GM15510 (cell line): ENCODE data around the gene SULT1C2.

Source experiments
- POLR2A ChIP-seq: IDR thresholded peaks from 3 replicates; pipeline ENCODE4 v1.6.1; 2011; ENCODE audit warnings: borderline replicate concordance; ENCODE audit not compliant: insufficient read length; ENCODE audit errors: extremely low read depth

Gene SULT1C2

DNA sequence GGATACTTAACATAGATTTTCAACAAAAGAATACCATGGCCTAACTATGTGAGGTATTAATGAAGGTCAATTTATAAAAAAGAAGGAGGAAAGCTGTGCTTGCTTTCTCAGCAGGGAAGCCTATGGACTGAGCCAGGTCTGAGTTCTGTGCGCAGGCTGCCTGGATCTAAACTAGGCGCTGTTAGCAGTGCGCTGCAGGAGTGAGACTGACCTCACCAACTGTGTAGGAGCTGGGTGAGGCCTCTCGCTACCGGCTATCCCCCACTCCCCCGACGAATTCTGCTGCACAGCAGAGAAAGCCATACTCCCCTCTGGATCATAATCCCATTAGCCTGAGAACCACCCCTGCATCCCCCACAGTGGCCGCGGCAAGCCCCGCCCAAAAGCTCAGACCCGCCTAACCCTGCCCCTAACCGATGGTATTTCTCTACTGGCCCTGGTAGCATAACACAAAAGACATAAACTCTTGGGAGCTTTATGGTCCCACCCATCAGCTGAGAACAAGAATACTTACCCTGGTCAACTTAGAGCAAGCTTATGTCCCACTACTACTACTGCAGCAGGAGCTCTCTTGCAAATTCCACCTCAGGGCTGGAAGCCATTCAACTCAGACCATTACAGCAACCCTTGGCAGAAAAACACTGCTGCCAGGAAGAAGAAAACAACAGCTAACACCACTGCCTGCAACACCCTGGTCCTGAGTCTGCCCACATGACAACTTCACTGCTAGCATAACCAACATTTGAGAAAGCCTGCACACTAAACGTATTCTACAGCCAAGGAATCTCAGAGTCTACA is 28.0 kb downstream of the SULT1C2 start:
- no peak for TF ChIP-seq POLR2A

GRCh38 chr2:108320326-108320922 is 31.7 kb downstream of the SULT1C2 start:
- TF ChIP-seq POLR2A = no peak

- TF ChIP-seq POLR2A = no peak
Measured at GRCh38 chr2:108323619-108324018, 34.9 kb downstream of the SULT1C2 start.

- TF ChIP-seq POLR2A = no peak
Measured at GRCh38 chr2:108324531-108325255, 36.0 kb downstream of the SULT1C2 start.

GRCh38 chr2:108325756-108326155 is 37.1 kb downstream of the SULT1C2 start:
- no peak for TF ChIP-seq POLR2A

GRCh38 chr2:108329771-108330170 is 41.1 kb downstream of the SULT1C2 start:
- no peak for TF ChIP-seq POLR2A

GRCh38 chr2:108330979-108331378 is 42.3 kb downstream of the SULT1C2 start:
- no peak for TF ChIP-seq POLR2A

- no peak for TF ChIP-seq POLR2A
Measured at GRCh38 chr2:108345951-108346350, 57.3 kb downstream of the SULT1C2 start.

DNA sequence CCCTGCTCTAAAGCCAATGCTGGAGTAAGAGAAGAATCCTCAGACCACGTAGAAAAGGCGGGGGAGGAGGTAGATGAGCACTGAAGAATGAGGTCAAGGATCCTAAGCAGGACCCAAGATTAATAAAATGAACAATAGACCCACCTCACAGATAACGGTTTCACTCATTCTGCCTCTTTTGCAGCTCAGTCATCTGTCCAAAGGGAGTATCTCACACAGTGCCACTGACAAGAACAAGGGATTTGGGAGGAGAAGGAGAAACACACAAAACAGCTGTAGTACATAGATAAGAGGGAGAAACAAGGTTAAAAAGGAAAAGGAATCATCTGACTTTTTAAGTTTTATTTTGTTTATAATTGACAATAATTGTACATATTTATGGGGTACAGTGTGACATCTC is 58.1 kb downstream of the SULT1C2 start:
- TF ChIP-seq POLR2A = no peak

DNA sequence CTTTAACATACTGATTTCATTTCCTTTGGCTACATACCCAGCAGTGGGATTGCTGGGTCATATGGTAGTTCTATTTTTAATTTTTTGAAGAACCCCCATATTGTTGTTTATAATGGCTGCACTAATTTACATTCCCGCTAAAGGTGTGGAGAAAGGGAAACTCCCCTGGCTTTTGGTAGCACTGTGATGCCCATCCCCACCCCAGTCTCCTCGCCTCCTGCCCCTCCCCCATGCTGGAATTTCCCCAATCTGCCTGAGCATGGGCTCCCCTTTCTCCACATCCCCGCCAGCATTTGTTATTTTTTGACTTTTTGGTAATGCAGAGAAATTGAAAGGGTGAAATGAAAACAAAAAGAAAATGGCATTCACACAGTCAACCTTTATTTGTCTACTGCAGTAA is 59.1 kb downstream of the SULT1C2 start:
- no peak for TF ChIP-seq POLR2A

GRCh38 chr2:108348816-108349570 is 60.3 kb downstream of the SULT1C2 start:
- no peak for TF ChIP-seq POLR2A

DNA sequence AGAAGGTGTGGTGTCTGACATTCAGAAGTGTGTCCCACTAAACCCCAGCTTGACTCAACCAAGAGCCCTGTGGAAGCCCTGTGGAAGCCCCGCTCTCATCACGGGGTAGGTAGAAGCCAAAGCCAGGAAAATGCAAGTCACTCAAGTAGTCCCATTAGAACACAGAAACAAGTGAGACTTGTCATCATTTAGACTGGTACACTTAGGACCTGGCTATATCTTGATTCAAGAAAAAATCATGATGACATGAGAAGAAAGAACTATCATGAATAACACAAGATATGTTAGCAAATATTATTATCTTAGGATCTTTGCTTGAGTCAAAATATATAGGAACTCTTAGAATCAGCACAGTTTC is 60.9 kb downstream of the SULT1C2 start:
- TF ChIP-seq POLR2A = no peak

DNA sequence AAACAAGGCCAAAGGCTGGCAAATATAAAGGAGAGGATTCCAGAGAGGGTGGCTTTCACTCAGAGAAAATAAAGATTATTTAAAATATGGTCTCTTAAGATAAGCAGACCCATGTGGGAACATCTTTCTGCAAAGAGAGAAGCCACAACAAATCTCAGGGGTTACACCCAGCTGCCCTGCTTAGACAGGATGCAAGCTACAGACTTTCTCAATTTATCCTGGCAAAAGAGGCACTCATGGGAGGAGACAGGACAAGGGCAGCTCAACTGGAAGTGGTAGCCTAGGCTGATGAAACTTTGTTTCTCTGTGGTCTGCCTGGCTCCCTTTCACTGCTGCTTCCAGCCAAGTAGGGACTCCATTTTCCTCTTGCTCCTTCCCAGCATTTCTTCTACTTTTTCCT is 63.2 kb downstream of the SULT1C2 start:
- TF ChIP-seq POLR2A = no peak

DNA sequence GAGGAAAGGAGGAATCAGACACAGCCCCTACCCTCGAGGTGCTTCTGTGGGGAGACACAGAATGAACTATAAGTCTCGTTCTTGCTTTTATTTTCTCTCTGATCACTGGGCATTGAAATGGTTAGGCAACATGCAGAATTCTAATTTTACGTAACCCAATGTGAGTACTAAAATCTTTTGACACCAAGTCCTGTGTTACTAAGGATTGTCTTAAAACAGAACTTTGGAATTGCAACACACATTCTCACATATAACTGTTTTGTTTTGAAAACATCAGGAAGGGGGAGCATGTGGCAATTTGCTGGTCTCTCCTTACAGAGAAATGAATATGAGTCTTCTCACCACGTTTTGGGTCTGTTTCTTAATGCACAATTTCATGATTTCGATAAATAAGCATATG is 65.4 kb downstream of the SULT1C2 start:
- no peak for TF ChIP-seq POLR2A
